Fibroblast of villous mesenchyme (primary cell): Measurements from ENCODE around the gene AKAP12. TPM values are rescaled to one million over a fixed set of nuclear protein-coding genes. Genes with fewer than 3 reads are reported as not detected.
A peak's percentile ranks its signal among the peaks of the same experiment; 100 is the strongest.

Source experiments
- DNase-seq: peaks from one replicate; pipeline ENCODE4 v3.0.0-alpha.2; 2010; ENCODE audit warnings: low read depth
- H3K4me3 ChIP-seq: 2 replicates; pipeline ENCODE4 v1.5.1; 2011; ENCODE audit warnings: low read depth, mild to moderate bottlenecking, low read length
- total RNA-seq: library from RNA; depleted of rRNA; stranded (reverse); fragments of >200 nt; gene quantifications from 2 replicates; pipeline ENCODE4 v1.2.3, GENCODE V29; 2012
- TF ChIP-seq, protein P1 (sequence below): IDR thresholded peaks from 2 replicates; pipeline ENCODE4 v1.5.1; 2012; ENCODE audit warnings: low read depth, mild to moderate bottlenecking, low read length; ENCODE audit not compliant: insufficient read depth

Gene AKAP12
- total RNA-seq, 1 donor, result 123 TPM

DNA sequence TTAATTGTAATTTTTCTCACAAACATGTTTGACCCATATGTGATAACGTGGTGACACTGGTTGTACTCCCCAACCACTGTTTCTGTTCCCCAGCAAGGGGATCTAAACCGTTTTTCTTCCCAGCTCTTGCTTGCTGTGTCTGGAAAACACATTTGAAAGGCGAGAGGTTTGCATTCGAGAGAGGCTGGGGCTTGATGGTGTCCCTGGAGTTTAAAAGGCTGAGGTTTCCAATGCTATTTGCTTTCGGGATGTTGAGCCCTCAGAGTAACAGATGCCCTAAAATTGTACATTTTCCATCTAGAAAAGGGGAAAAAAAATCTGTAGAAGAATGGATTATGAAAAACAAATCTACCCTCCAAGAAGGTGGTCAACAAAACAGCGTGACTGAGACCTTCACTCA is 35.4 kb downstream of the AKAP12 start:
- no peak for DNase-seq
- no peak overlapping the region for H3K4me3 ChIP-seq
- TF ChIP-seq, protein P1, sequence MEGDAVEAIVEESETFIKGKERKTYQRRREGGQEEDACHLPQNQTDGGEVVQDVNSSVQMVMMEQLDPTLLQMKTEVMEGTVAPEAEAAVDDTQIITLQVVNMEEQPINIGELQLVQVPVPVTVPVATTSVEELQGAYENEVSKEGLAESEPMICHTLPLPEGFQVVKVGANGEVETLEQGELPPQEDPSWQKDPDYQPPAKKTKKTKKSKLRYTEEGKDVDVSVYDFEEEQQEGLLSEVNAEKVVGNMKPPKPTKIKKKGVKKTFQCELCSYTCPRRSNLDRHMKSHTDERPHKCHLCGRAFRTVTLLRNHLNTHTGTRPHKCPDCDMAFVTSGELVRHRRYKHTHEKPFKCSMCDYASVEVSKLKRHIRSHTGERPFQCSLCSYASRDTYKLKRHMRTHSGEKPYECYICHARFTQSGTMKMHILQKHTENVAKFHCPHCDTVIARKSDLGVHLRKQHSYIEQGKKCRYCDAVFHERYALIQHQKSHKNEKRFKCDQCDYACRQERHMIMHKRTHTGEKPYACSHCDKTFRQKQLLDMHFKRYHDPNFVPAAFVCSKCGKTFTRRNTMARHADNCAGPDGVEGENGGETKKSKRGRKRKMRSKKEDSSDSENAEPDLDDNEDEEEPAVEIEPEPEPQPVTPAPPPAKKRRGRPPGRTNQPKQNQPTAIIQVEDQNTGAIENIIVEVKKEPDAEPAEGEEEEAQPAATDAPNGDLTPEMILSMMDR, result no peak

DNA sequence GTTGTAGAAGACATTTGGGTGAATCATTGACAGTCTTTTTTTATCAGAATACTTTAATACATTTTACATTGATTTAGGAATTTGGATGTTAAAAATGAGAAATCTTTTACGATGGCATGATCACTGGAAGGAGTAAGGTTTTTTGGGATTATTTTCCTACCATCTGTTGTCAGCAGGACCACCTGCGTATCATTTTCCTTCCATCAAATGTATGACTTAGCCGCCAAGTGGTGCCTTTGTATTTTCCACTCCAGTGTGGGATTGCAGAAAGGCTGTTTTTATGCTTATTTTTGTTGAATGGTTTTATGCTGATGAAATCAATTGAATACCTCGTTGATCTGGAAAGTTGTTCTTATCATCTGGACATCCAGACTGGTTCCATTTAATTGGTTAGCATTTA is 35.8 kb downstream of the AKAP12 start:
- no peak overlapping the region for H3K4me3 ChIP-seq
- TF ChIP-seq, protein P1, result no peak
- DNase-seq, result no peak

DNA sequence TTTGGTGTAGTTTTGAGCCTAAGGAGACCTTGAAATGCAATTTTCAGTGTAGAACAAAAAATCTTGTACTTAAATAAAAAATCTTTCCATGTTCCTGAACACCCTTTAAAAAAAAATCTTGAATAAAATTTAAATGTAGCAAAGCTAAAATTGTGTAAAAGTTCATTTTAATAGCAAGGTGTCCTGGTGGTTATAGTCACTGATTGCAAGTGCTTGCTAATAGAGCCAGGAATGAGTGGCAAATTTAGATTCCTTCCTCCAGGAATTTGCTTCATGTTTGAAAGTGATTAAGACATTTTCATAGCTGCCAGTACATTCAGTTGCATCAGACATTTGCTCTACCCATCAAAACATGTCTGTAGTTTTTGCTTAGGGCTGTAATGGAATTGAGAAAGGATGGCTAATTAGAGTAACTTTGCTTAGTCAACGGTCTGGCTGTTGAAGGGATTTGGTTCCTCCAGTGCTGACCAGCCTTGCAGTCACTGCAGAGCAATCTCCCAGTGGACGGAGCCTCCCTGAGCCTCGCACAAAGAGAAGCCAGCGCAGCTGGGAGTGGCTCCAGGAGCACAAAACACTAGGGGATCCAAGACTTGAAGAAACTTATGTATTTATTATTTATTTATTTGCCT is 36.5 kb downstream of the AKAP12 start:
- DNase-seq, result peak; percentile 82
- TF ChIP-seq, protein P1, result peak; percentile 17
- H3K4me3 ChIP-seq, result no peak overlapping the region

DNA sequence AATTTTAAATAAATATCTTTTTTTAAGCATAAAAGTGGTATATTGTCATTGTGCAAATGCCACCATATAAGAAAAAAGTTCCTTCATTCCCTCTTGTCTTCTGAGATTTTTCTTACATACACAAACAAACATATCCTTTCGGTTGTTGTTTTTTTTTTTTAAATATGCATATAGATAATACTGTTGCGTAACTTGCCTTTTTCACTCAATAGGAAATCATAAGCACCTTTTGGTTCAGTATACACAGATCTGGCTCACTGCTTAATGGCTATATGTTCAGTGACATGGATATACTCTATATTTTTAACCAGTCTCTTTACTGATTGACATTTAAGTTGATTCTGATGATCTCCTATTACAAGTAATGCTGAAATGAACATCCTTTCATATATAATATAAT is 40.1 kb downstream of the AKAP12 start:
- no peak for DNase-seq
- TF ChIP-seq, protein P1, result no peak
- H3K4me3 ChIP-seq, result no peak overlapping the region

DNA sequence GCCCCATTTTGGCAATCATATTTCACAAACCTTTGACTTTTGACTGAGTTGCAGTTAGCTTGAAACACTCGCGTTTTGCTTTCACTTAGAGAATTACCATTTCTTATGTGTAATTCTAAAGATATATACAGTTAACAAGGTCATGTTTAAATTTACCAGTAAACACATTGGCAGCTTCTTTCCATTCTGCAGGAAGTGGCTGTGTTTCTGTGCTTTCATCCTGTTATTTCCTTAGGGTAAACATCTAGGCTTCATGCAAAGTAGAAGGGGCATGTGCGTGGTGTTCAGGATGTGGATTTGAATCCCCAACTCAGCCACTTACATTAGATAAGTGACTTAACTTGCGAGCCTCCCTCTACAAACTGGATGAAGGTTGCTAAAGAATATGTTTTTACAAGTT is 41.1 kb downstream of the AKAP12 start:
- H3K4me3 ChIP-seq, result no peak overlapping the region
- peak; percentile 30 for DNase-seq
- TF ChIP-seq, protein P1, result no peak

DNA sequence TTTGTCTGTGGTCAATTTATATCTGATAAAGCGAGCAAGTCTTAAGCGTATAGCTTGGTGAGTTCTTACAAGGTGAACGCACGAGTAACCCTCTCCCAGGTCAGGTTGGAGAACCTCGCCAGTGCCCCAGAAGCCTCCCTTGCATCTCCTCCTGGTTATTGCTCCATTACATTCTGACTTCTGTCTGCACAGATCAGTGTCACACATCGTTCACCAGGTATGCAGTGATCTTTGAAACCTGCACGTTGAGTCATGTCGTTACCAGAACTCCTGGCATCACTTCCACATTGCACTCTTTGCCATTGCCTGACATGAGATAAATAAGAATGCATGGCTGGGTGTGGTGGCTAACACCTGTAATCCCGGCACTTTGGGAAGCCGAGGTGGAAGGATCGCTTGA is 44.2 kb downstream of the AKAP12 start:
- TF ChIP-seq, protein P1, result no peak
- no peak overlapping the region for H3K4me3 ChIP-seq
- DNase-seq, result no peak

DNA sequence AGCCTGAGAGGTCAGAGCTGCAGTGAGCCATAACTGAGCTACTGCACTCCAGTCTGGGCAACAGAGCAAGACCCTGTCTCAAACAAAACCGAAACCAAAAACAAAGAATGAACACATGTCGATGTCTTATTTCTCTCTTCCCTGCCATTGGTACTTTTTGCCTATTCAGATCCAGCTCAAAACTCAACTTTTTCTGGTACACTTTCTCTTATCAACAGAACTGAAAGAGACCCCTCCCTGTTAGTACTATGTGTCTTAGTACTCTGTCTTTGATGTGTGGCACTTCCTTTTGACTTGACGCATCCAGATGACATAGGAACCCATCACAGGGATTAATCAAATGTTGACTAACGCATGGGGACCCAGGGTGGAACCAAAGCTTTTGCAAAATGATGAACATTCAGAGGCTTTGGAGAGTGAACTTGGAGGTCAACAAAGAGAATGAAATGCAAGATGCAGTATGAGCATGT is 44.8 kb downstream of the AKAP12 start:
- no peak overlapping the region for H3K4me3 ChIP-seq
- TF ChIP-seq, protein P1, result no peak
- no peak for DNase-seq
